ENCODE data around the gene RGS11.

GRCh38 chr16:242281-242680 is 33.5 kb downstream of the RGS11 start:
- TF ChIP-seq CTCF (IDR thresholded peaks at IDR 0.05; ENCODE audit: low read depth, low read length), result no peak
- no peak for TF ChIP-seq EZH2phosphoT487 (IDR thresholded peaks at IDR 0.05; ENCODE audit: low read depth)

Measured in OCI-LY3 (cell line).